Lung microvascular endothelial cell (primary cell): ENCODE data around the gene ART1. TPM values are rescaled to one million over a fixed set of nuclear protein-coding genes. Genes with fewer than 3 reads are reported as not detected.

Experiments used
- DNase-seq, 2 donors: peaks; one replicate each; pipeline versions ENCODE4 v3.0.0 to v3.0.0-alpha.2; 2010; ENCODE audit warnings: low read depth in 2 of 2
- total RNA-seq: library from RNA; depleted of rRNA; stranded (reverse); fragments of >200 nt; gene quantifications from 2 replicates; pipeline ENCODE4 v1.2.1, GENCODE V29; 2014

The ART1 gene
- total RNA-seq, 1 donor from 2014 or later: not detected

DNA sequence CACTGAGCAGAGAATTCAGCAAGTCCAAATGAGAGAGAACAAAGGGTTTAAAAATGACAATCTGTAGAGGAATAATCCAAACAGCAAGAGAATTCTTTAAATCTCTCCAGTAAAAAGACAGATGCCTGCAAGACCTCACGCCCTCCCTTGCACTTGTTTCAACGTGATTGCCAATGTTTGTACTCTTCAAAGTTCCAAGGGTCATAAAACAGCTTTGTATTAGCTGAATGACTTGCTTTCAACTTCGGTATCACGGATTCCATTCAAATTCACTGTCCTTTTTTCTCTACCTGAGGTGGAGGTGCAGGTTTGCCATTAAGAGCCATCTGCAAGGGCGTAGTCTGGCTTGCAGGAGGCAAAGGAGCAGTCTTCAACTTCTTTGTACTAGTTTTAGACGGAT lies 67.3 kb downstream of the ART1 start:
- no peak for DNase-seq

Other genes with a start within 250 kb of the ART1 start
- gene ART5, start 3.1 kb upstream of the ART1 start, total RNA-seq: not detected in 2 replicates
- 0.22 and 0.60 TPM in 2 replicates for gene CHRNA10, start 26.3 kb downstream of the ART1 start, total RNA-seq
- 66.5 and 70.8 TPM in 2 replicates for gene NUP98, start 152.4 kb downstream of the ART1 start, total RNA-seq
- 8.7 and 9.3 TPM in 2 replicates for gene PGAP2, start 163.4 kb downstream of the ART1 start, total RNA-seq
- gene RHOG, start 195.8 kb downstream of the ART1 start, total RNA-seq: 8.5 and 8.7 TPM in 2 replicates
- 16.1 and 32.7 TPM in 2 replicates for gene STIM1, start 210.5 kb downstream of the ART1 start, total RNA-seq